Measurements from ENCODE around the gene FAM120A.
"Not testable (repeated sequence)": the region's sequence is repeated elsewhere in the genome, so short reads cannot be mapped to it uniquely, and the experiment has no call there.

Gene FAM120A

GRCh38 chr9:93508207-93508606, 56.7 kb downstream of the FAM120A start:
- no peak for DNase-seq (ENCODE audit: low read depth in 2 of 3, low spot score in 1 of 3)

- DNase-seq (ENCODE audit: low read depth in 2 of 3, low spot score in 1 of 3): no peak
Measured at GRCh38 chr9:93509084-93509483, 57.6 kb downstream of the FAM120A start.

GRCh38 chr9:93510041-93510440, 58.6 kb downstream of the FAM120A start:
- no peak for DNase-seq (ENCODE audit: low read depth in 2 of 3, low spot score in 1 of 3)

DNA sequence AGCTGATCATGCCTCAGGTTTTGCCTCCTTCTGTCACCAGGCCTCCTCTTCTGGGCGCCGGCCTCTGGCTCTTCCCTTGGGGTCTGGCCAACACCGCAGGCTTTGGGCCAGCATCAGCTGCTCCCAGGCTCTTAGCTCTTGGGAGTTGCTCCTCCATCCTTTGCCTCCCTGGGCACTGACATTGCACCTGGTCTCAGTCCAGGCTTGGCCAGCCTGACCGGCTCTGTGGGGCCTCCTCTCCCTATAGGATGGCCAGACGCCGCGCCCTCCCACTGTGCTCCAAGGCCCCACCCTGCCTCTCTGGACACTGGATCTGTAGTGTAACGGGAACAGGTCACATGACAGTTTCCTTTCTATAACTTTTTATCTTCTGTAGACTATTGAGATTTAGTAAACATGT, 59.7 kb downstream of the FAM120A start:
- not testable (repeated sequence) for DNase-seq (ENCODE audit: low read depth in 2 of 3, low spot score in 1 of 3)

DNA sequence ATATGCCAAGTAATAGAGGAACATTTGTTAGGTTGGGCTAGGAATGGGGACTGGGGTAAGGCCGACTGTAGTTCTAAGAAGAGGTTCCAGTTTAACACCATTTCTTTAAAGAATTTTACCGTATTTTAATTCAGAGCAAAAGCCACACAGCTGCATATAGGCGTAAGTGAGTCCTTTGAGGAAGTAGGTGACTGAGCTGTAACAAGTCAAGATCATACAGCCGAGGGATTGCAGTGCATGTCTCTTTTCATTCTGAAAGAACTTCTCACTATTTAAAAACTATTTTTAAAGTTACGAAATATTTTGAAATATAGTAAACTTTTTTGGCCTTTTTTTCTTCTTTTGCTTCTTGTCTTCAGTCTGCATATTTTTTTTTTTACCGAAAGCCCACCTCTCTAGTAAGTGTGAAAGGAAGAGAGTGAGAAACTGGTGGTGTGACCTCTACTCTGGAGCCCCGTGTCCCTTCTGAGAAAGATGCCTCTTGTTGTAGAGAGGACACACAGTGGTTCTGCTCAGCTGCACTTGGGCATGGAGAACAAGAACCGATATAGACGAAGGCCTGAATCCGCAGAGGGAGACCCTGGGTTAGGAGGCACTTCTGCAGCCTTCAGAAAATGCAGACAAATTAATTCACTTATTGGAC, 60.8 kb downstream of the FAM120A start:
- not testable (repeated sequence) for DNase-seq (ENCODE audit: low read depth in 2 of 3, low spot score in 1 of 3)

DNA sequence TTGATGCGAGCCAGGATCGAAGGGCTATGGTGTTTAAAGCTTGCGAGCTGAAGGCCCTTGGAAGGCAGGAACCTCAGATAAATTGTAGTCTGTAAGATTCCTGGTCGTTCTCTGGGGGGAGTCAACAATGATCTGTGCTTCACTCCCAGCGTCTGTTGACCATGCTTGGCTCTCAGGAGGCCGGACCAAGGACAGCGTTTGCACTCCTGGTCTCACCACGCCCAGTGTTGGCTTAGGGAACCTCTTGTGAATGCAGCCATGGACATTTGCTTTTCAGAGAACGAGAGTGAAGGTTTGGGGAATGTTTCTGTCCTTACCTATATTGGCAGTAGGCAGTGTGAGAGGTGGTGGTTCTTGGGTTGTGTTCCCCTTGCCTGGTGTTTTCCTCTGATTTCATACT, 62.1 kb downstream of the FAM120A start:
- DNase-seq (ENCODE audit: low read depth in 2 of 3, low spot score in 1 of 3): no peak

- DNase-seq (ENCODE audit: low read depth in 2 of 3, low spot score in 1 of 3): no peak
Measured at GRCh38 chr9:93517331-93517730, 65.8 kb downstream of the FAM120A start.

GRCh38 chr9:93520523-93520922, 69.0 kb downstream of the FAM120A start:
- DNase-seq (ENCODE audit: low read depth in 2 of 3, low spot score in 1 of 3): no peak

DNA sequence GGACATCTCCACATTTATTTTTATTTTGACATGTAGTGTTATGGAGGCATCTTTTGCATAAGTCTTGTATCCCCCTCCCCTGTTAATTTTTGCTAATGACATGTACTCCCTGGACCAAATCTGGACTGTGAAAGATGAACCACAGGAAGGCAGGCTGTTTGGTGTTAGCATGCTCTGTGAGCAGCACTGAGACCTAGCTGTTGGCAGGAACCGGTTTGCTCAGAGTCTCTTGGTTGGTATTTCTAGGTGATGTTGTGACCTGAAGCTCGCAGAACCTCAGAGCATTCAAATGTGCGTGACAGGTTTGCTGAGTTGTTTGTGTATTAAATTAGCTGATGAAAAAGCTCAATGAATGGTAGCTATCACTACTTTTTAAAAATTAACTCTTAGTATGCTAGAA, 71.3 kb downstream of the FAM120A start:
- no peak for DNase-seq (ENCODE audit: low read depth in 2 of 3, low spot score in 1 of 3)

GRCh38 chr9:93523518-93524144, 72.1 kb downstream of the FAM120A start:
- DNase-seq (ENCODE audit: low read depth in 2 of 3, low spot score in 1 of 3): no peak

DNA sequence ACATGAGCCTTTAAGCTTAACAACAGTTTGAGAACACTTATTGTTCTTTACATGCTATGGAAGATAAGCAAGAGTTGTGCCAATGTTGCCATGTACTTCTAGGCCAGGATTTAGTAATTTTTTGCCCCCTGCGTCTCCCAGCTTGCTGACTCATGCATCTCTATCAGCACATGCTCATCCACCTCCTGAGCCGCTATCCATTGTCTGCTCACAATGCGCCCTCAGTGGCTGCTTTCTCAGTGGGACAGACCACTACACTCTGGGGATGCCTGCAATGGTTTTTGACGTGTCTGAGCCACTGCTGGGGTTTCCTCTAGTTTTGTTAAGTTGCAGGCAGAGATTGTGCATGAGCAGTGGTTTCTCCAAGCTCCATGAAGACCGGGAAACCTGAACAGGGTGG, 74.0 kb downstream of the FAM120A start:
- DNase-seq (ENCODE audit: low read depth in 2 of 3, low spot score in 1 of 3): no peak

DNA sequence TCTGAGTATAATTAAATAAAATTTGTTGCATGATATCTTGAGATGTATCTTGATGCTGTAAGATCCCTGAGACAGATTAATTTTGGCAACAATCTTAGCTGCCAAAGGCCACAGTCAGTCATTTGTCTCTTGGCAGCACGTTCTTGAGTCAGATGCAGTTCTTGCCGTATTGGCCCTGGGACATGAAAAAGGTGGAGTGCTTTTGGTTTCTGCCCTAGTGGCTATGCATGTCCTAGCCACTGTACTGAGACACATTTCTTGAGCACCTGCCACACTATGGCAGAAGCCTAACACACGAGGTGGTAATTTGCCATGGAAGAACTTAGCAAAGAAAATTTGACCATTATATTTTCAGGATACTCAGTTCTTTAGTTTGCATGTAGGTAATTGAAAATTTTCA, 79.9 kb downstream of the FAM120A start:
- no peak for DNase-seq (ENCODE audit: low read depth in 2 of 3, low spot score in 1 of 3)

DNA sequence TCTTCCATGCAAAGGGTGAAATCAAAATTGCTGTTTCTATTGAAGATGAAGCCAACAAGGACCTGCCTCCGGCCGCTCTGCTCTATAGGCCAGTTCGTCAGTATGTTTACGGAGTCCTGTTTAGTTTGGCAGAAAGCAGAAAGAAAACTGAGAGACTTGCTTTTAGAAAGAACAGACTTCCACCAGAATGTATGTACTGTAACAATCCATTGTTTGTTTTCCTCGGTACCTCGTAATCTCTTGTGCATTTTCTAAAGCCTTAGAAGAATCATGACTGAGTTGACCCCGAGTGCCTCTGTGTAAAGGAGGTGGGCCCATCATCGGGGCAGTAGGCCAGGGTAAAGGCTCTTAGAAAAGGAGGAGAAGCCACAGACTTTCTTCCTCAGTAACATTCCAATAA, 80.7 kb downstream of the FAM120A start:
- no peak for DNase-seq (ENCODE audit: low read depth in 2 of 3, low spot score in 1 of 3)

GRCh38 chr9:93533863-93534262, 82.4 kb downstream of the FAM120A start:
- DNase-seq (ENCODE audit: low read depth in 2 of 3, low spot score in 1 of 3): no peak

DNA sequence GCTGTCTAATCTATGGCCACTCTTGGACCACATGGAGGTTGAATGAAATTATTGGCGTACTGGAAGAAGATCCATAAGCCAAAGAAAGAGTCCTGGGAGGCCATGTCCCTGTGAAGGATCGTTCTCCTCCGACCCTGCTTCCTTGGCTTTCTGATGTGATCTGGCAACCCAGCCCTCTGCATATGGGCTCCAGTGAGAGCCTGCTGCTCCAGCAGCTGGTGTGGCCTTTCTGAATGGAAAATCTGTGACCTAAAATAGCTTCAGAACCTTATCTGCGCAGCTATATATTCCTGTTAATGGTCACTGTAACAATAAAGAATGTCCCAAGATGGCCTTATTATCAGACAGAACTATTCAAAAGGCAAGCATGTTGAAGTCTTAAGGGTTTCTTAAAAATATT, 84.7 kb downstream of the FAM120A start:
- DNase-seq (ENCODE audit: low read depth in 2 of 3, low spot score in 1 of 3): no peak

GRCh38 chr9:93536874-93537273, 85.4 kb downstream of the FAM120A start:
- DNase-seq (ENCODE audit: low read depth in 2 of 3, low spot score in 1 of 3): no peak

DNA sequence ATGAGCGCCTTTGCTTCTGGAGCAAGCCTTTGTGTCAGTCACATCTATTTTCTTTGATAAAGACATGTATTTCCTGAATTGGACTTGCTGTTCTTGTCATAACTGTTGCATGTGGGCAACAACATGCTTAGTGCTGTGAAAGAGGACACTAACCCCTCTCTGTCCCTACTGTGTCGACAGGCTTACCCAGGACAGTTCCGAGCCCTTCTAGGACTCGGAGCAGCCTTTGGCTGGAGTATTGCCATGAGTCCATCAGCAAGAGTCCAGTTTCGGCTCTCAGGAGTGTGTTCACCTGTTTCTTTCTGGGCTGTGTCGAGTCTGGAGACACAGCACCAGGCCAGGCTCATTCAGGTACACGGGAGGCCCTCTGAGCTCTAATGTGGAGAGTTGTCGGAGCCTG, 88.8 kb downstream of the FAM120A start:
- DNase-seq (ENCODE audit: low read depth in 2 of 3, low spot score in 1 of 3): no peak

DNA sequence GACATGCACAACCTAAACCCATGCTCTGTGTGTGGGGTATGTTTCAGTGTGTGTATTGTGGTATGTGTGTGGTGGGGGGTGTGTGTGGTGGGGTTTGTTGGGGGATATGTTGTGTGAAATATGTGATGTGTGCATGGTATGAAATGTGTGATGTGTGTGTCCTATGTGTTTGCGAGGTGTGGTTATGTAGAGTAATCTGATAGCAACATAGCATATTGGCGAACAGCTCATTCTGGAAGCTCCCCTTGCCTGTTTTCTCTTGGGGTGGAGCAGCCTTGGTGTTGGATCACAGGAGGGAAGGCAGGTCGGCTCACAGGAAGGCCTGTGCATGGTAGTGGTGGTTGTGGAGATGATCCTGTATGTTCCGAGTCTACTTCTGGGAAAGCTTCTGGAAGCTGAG, 89.5 kb downstream of the FAM120A start:
- no peak for DNase-seq (ENCODE audit: low read depth in 2 of 3, low spot score in 1 of 3)

DNA sequence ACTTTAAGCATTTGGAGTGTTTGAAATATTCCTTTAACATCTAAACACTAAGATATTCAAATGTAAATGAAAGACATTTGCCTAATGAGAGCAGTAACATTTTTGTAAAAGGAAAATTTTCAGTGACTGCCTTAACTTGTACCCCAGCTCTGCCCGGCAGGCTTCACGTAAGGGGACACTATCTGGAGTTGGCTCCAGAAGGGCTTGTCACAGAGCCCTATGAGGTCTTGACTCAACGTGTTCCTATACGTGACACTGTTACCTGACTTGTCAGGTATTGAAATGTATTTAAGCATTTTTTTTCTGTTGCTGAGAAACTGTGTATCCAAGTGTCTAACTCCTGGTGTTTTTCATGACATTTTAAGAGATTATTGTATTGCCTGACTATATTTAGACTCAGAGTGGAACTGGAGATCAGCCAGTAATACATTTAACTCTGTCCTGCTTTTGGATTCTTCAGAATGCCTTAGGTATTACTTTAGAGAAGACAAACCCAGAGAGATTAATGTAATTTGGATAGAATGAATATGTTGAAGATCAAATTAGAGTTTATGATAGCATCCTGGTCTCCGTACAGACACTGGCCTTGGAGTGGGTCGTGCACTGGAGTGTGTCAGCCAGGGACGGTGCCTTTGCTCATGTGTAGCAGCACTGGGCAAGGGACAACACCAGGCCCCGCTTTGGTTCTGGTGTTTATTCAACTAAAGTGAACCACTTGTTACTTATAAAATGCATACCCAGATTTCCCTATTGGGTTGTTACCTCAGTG, 90.3 kb downstream of the FAM120A start:
- no peak for DNase-seq (ENCODE audit: low read depth in 2 of 3, low spot score in 1 of 3)

GRCh38 chr9:93543117-93543516, 91.6 kb downstream of the FAM120A start:
- DNase-seq (ENCODE audit: low read depth in 2 of 3, low spot score in 1 of 3): no peak

GRCh38 chr9:93546356-93546755, 94.9 kb downstream of the FAM120A start:
- no peak for DNase-seq (ENCODE audit: low read depth in 2 of 3, low spot score in 1 of 3)

DNA sequence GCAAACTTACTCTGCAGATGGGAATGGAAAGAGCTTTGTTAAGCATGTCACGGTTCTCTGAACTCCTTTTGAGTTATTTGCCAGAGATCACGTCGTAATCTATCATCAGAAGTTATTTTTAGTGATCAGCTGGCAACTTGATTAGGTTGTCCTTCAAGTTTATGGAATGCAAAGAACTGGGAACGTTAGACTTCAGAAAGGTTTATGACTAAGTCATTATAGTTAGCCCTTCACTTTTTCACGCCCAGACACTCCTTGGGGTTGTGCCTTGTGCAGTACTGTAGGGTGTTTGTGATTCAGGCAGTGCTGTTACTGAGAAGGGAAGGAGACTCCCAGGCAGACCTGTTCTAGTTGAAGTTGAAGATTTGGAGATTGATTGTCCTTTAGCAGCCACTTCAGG, 98.1 kb downstream of the FAM120A start:
- no peak for DNase-seq (ENCODE audit: low read depth in 2 of 3, low spot score in 1 of 3)

All from stimulated activated CD4-positive, alpha-beta T cell treated with anti-CD3 and anti-CD28 coated beads, Interleukin-12 subunit alpha, Interleukin-12 subunit beta, amount 100 ng/mL, for 48 hours (primary cell).